Stomach (tissue), 4 donors: ENCODE measurements around the gene LRRC4C.

ENCODE experiments used
- CTCF ChIP-seq, 7 experiments: fragments of 450-650 bp in 4 of 7; fragments of 200-600 bp in 3 of 7; sonication (generic) in 3 of 7; IDR thresholded peaks; one replicate each; pipeline ENCODE4 v1.5.1; 2016 to 2019; ENCODE audit warnings: antibody characterized with exemption in 7 of 7, control low read depth in 2 of 7, mild to moderate bottlenecking in 1 of 7
- POLR2A ChIP-seq, 4 donors: fragments of 450-650 bp; IDR thresholded peaks; one replicate each; pipeline ENCODE4 v1.6.1; 2016; ENCODE audit warnings: antibody characterized with exemption in 4 of 4, control low read depth in 2 of 4, mild to moderate bottlenecking in 1 of 4, moderate library complexity in 1 of 4

- TF ChIP-seq POLR2A (IDR thresholded peaks at IDR 0.05): no peak
- no peak for TF ChIP-seq CTCF (IDR thresholded peaks at IDR 0.05)
Measured at GRCh38 chr11:40380835-40381234, 1078.6 kb downstream of the LRRC4C start.
